BLaER1 (cell line): ENCODE data around the gene BCL7B.
A peak's percentile ranks its signal among the peaks of the same experiment; 100 is the strongest.
"Not testable (repeated sequence)": the region's sequence is repeated elsewhere in the genome, so short reads cannot be mapped to it uniquely, and the experiment has no call there.

Experiments used
- H3K27ac ChIP-seq: shearing (Covaris generic); formaldehyde crosslinking; 2 replicates; pipeline ENCODE4 v1.8.1; 2022
- H3K27me3 ChIP-seq: shearing (Covaris generic); formaldehyde crosslinking; 2 replicates; pipeline ENCODE4 v1.8.1; 2022
- H3K36me3 ChIP-seq: shearing (Covaris generic); formaldehyde crosslinking; 2 replicates; pipeline ENCODE4 v1.8.1; 2022
- H3K4me1 ChIP-seq: shearing (Covaris generic); formaldehyde crosslinking; 2 replicates; pipeline ENCODE4 v1.8.1; 2022
- H3K4me2 ChIP-seq: shearing (Covaris generic); formaldehyde crosslinking; 2 replicates; pipeline ENCODE4 v1.8.1; 2022
- H3K4me3 ChIP-seq: shearing (Covaris generic); formaldehyde crosslinking; 2 replicates; pipeline ENCODE4 v1.8.1; 2022
- H3K9ac ChIP-seq: shearing (Covaris generic); formaldehyde crosslinking; 2 replicates; pipeline ENCODE4 v1.8.1; 2022
- H3K9me3 ChIP-seq: shearing (Covaris generic); formaldehyde crosslinking; 2 replicates; pipeline ENCODE4 v1.8.1; 2022
- H4K20me1 ChIP-seq: shearing (Covaris generic); formaldehyde crosslinking; 2 replicates; pipeline ENCODE4 v1.8.1; 2022
- Cebpa-rat ChIP-seq: shearing (Covaris generic); IDR thresholded peaks from 2 replicates; pipeline ENCODE4 v1.8.1; 2022

The BCL7B gene

DNA sequence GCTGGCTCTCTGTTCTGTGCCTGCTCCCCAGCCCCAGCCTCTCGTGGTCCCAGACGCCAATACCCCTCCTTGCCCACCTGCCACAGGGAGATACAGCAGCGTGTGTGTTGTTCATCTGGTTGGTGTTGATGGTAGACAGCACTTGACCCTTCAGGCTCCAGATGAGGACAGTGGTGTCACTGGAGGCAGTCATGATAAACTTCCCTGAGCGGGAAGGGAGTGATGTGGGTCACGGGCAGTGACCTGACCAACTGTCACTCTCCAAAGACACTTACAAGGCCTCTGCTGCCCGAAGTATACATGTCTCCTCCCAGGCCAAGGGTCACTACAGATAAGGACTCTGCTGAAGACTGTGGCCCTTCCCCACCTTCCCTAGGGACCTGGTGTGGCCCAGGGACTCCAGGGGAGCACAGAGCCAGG, 15.3 kb upstream of the BCL7B start:
- peaks cover 86% of the 10 kb centered on the region for H3K36me3 ChIP-seq
- no peaks in the 10 kb centered on the region for H3K27me3 ChIP-seq
- no peak overlapping the region for H3K4me3 ChIP-seq
- H3K9ac ChIP-seq, result no peak overlapping the region
- H4K20me1 ChIP-seq, result peaks cover 76% of the 10 kb centered on the region
- no peak overlapping the region for H3K27ac ChIP-seq
- no peak for TF ChIP-seq Cebpa-rat
- no peaks in the 10 kb centered on the region for H3K9me3 ChIP-seq
- H3K4me1 ChIP-seq, result peaks cover 21% of the 10 kb centered on the region
- H3K4me2 ChIP-seq, result no peak overlapping the region

GRCh38 chr7:73570977-73571376, 13.5 kb upstream of the BCL7B start:
- Histone ChIP-seq H3K27me3 (no peaks in the 10 kb centered on the region), H3K4me1 (peaks cover 9% of the 10 kb centered on the region), H3K9ac (no peak overlapping the region), H3K4me2 (no peak overlapping the region), H3K27ac (no peak overlapping the region), H4K20me1 (peaks cover 61% of the 10 kb centered on the region), H3K36me3 (peaks cover 82% of the 10 kb centered on the region), H3K4me3 (no peak overlapping the region), H3K9me3 (no peaks in the 10 kb centered on the region)
- no peak for TF ChIP-seq Cebpa-rat

GRCh38 chr7:73570521-73570920, 13.0 kb upstream of the BCL7B start:
- no peak overlapping the region for H3K27ac ChIP-seq
- H3K36me3 ChIP-seq, result peaks cover 78% of the 10 kb centered on the region
- no peak for TF ChIP-seq Cebpa-rat
- peaks cover 10% of the 10 kb centered on the region for H3K4me1 ChIP-seq
- H3K9me3 ChIP-seq, result no peaks in the 10 kb centered on the region
- no peak overlapping the region for H3K4me2 ChIP-seq
- peaks cover 56% of the 10 kb centered on the region for H4K20me1 ChIP-seq
- no peak overlapping the region for H3K9ac ChIP-seq
- no peak overlapping the region for H3K4me3 ChIP-seq
- no peaks in the 10 kb centered on the region for H3K27me3 ChIP-seq

GRCh38 chr7:73569042-73569608, 11.6 kb upstream of the BCL7B start:
- peaks cover 10% of the 10 kb centered on the region for H3K4me1 ChIP-seq
- H3K9me3 ChIP-seq, result no peaks in the 10 kb centered on the region
- no peak overlapping the region for H3K27ac ChIP-seq
- H3K9ac ChIP-seq, result no peak overlapping the region
- no peak overlapping the region for H3K4me3 ChIP-seq
- TF ChIP-seq Cebpa-rat, result no peak
- H3K4me2 ChIP-seq, result no peak overlapping the region
- H3K27me3 ChIP-seq, result no peaks in the 10 kb centered on the region
- H3K36me3 ChIP-seq, result peaks cover 65% of the 10 kb centered on the region
- peaks cover 42% of the 10 kb centered on the region for H4K20me1 ChIP-seq

DNA sequence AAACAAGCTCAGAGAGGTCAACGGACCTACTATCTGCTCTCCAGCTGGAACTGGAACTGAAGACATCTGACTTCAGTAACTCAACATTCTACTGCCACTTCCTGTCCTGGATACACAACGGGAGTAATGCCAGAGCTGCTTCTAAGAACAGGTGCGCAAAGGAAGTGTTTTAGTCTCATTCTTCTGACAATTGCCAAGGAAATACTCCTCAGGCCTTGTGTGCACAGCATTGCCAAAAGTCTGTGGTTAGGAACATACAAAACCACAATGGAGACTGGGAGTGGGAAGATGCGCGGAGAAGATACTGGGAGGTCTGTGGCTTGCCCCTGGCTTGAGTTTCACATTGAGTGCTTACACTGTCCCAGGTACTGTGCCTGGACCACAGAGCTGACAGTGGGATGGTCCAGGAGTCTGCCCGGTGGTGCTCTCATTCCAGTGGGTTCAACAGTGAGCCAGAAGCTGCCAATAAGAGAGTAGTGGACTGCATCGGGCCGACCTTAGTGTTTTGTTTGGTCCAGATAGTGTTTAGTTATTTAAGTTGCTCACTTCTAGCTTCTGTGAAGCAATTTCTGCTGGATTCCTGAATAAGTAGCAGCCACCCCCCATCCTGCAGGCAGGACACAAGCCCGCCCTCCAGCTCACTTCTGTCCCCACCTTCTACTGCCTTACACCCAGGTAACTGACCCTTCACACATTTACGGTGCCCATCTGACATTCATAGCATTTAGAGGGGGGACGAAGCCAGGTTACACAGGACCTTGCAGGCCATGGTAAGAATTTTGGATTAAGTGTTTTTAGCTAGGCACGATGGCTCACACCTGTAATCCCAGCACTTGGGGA, 10.6 kb upstream of the BCL7B start:
- Histone ChIP-seq H3K4me2 (no peak overlapping the region), H3K27me3 (no peaks in the 10 kb centered on the region), H3K36me3 (peaks cover 54% of the 10 kb centered on the region), H4K20me1 (peaks cover 32% of the 10 kb centered on the region), H3K9ac (no peak overlapping the region), H3K4me1 (peaks cover 10% of the 10 kb centered on the region), H3K9me3 (no peaks in the 10 kb centered on the region), H3K4me3 (no peak overlapping the region), H3K27ac (no peak overlapping the region; the same call in 1 of the 2 replicates)
- no peak for TF ChIP-seq Cebpa-rat

- Histone ChIP-seq H3K27me3 (no peaks in the 10 kb centered on the region), H3K36me3 (peaks cover 45% of the 10 kb centered on the region), H3K4me1 (peaks cover 10% of the 10 kb centered on the region), H3K9me3 (0 out of 2 replicates have a peak, but pooled peaks cover 5% of the 10 kb centered on the region), H3K27ac (no peak overlapping the region), H4K20me1 (peaks cover 23% of the 10 kb centered on the region), H3K4me3 (no peak overlapping the region), H3K9ac (no peak overlapping the region), H3K4me2 (no peak overlapping the region)
- no peak for TF ChIP-seq Cebpa-rat
Observed at GRCh38 chr7:73567140-73567539, 9.7 kb upstream of the BCL7B start.

- peak overlapping the region; percentile 27 for H3K4me2 ChIP-seq
- H4K20me1 ChIP-seq, result peaks cover 20% of the 10 kb centered on the region
- not testable (repeated sequence) for H3K4me3 ChIP-seq, H3K27me3 ChIP-seq, H3K9me3 ChIP-seq, H3K27ac ChIP-seq, H3K9ac ChIP-seq
- H3K4me1 ChIP-seq, result peaks cover 10% of the 10 kb centered on the region
- peaks cover 38% of the 10 kb centered on the region for H3K36me3 ChIP-seq
Observed at GRCh38 chr7:73566431-73566830, 8.9 kb upstream of the BCL7B start.

GRCh38 chr7:73565675-73566340, 8.3 kb upstream of the BCL7B start:
- TF ChIP-seq Cebpa-rat, result no peak
- H3K27ac ChIP-seq, result no peak overlapping the region
- H3K36me3 ChIP-seq, result peaks cover 32% of the 10 kb centered on the region
- peaks cover 10% of the 10 kb centered on the region for H3K4me1 ChIP-seq
- peaks cover 18% of the 10 kb centered on the region for H4K20me1 ChIP-seq
- H3K9me3 ChIP-seq, result 0 out of 2 replicates have a peak, but pooled peaks cover 5% of the 10 kb centered on the region
- no peaks in the 10 kb centered on the region for H3K27me3 ChIP-seq
- H3K4me2 ChIP-seq, result peak overlapping the region; percentile 27
- no peak overlapping the region; the same call in 1 of the 2 replicates for H3K9ac ChIP-seq
- no peak overlapping the region for H3K4me3 ChIP-seq

GRCh38 chr7:73560109-73560835, 2.8 kb upstream of the BCL7B start:
- Histone ChIP-seq H3K4me1 (peaks cover 31% of the 10 kb centered on the region), H3K36me3 (0 out of 2 replicates have a peak, but pooled peaks cover 6% of the 10 kb centered on the region), H3K27ac (no peak overlapping the region), H4K20me1 (peaks cover 17% of the 10 kb centered on the region), H3K4me2 (no peak overlapping the region), H3K9ac (no peak overlapping the region), H3K9me3 (0 out of 2 replicates have a peak, but pooled peaks cover 5% of the 10 kb centered on the region), H3K4me3 (no peak overlapping the region), H3K27me3 (no peaks in the 10 kb centered on the region)
- no peak for TF ChIP-seq Cebpa-rat
